ENCODE results near the gene HEBP2.

HEBP2 gene

GRCh38 chr6:138455746-138456400, 51.9 kb downstream of the HEBP2 start:
- no peak for DNase-seq

GRCh38 chr6:138456401-138456790, 52.4 kb downstream of the HEBP2 start:
- DNase-seq: no peak

GRCh38 chr6:138461647-138462046, 57.6 kb downstream of the HEBP2 start:
- no peak for DNase-seq

- no peak for DNase-seq
These were observed 60.1 kb downstream of the HEBP2 start for GRCh38 chr6:138464085-138464484.

GRCh38 chr6:138465007-138465645, 61.1 kb downstream of the HEBP2 start:
- DNase-seq: no peak

GRCh38 chr6:138467901-138468300, 63.9 kb downstream of the HEBP2 start:
- no peak for DNase-seq

- DNase-seq: no peak
These were observed 64.4 kb downstream of the HEBP2 start for GRCh38 chr6:138468320-138469015.
